HEK293 (cell line): Measurements from ENCODE around the gene PTPRN2.

Experiments
- CTCF ChIA-PET: fragments of 350-600 bp; formaldehyde crosslinking; extraction: SDS; loops from one replicate; lab custom pipeline; 2021; ENCODE audit warnings: antibody characterized with exemption; lab: Yijun Ruan, JAX
- POLR2A ChIA-PET: fragments of 300-600 bp; formaldehyde crosslinking; extraction: SDS; loops from one replicate; lab custom pipeline; 2020; ENCODE audit warnings: antibody characterized with exemption, inconsistent platforms; lab: Yijun Ruan, JAX
- H3K27ac ChIP-seq: fragments of 200-500 bp; sonication (Bioruptor generic); 2 replicates; pipeline ENCODE4 v1.5.1; 2014; ENCODE audit warnings: low read depth, low read length, control low read depth, inconsistent platforms; ENCODE audit errors: extremely low read depth
- H3K36me3 ChIP-seq, 2 experiments: fragments of 200-500 bp in 1 of 2; sonication (Bioruptor generic) in 1 of 2; 1 replicate in 1 of 2; 2 replicates in 1 of 2; pipeline ENCODE4 v1.5.1; 2014 to 2017; ENCODE audit warnings: inconsistent platforms in 2 of 2, low read length in 2 of 2; ENCODE audit not compliant: control insufficient read depth in 2 of 2, insufficient read depth in 1 of 2
- H3K4me1 ChIP-seq: fragments of 200-500 bp; sonication (Bioruptor generic); 2 replicates; pipeline ENCODE4 v1.5.1; 2014; ENCODE audit warnings: mild to moderate bottlenecking, low read length, inconsistent platforms; ENCODE audit not compliant: control insufficient read depth, insufficient read depth
- H3K4me3 ChIP-seq: 2 replicates; pipeline ENCODE4 v1.5.1; 2011; ENCODE audit warnings: low read depth, mild to moderate bottlenecking, control low read depth, low read length, moderate library complexity
- H3K9me3 ChIP-seq: fragments of 200-500 bp; sonication (Bioruptor generic); 2 replicates; pipeline ENCODE4 v1.5.1; 2014; ENCODE audit warnings: low read depth, low read length, inconsistent platforms; ENCODE audit not compliant: control insufficient read depth, insufficient read depth
- KLF10 ChIP-seq: fragments of 450-650 bp; IDR thresholded peaks from 2 replicates; pipeline ENCODE4 v1.5.1; 2018; ENCODE audit warnings: missing biosample characterization, mild to moderate bottlenecking, missing genetic modification characterization
- SP2 ChIP-seq: fragments of 450-650 bp; formaldehyde crosslinking; IDR thresholded peaks from 2 replicates; pipeline ENCODE4 v1.5.1; 2016; ENCODE audit warnings: missing biosample characterization, missing genetic modification characterization
- ZBTB49 ChIP-seq: fragments of 450-650 bp; formaldehyde crosslinking; IDR thresholded peaks from 2 replicates; pipeline ENCODE4 v1.5.1; 2016; ENCODE audit warnings: missing biosample characterization, missing genetic modification characterization, low read depth
- ZNF114 ChIP-seq: fragments of 450-650 bp; formaldehyde crosslinking; IDR thresholded peaks from 2 replicates; pipeline ENCODE4 v1.5.0; 2017; ENCODE audit warnings: missing biosample characterization, missing genetic modification characterization
- ZNF157 ChIP-seq: fragments of 450-650 bp; formaldehyde crosslinking; IDR thresholded peaks from 2 replicates; pipeline ENCODE4 v1.5.1; 2016; ENCODE audit warnings: missing biosample characterization, missing genetic modification characterization
- ZNF221 ChIP-seq: fragments of 450-650 bp; formaldehyde crosslinking; IDR thresholded peaks from 2 replicates; pipeline ENCODE4 v1.5.1; 2017; ENCODE audit warnings: missing biosample characterization, missing genetic modification characterization, borderline replicate concordance
- ZNF239 ChIP-seq: fragments of 450-650 bp; formaldehyde crosslinking; IDR thresholded peaks from 2 replicates; pipeline ENCODE4 v1.5.1; 2016; ENCODE audit warnings: missing biosample characterization, missing genetic modification characterization
- ZNF24 ChIP-seq: fragments of 450-650 bp; formaldehyde crosslinking; IDR thresholded peaks from 2 replicates; pipeline ENCODE4 v1.5.1; 2016; ENCODE audit warnings: missing biosample characterization, missing genetic modification characterization
- ZNF302 ChIP-seq: fragments of 450-650 bp; formaldehyde crosslinking; IDR thresholded peaks from 2 replicates; pipeline ENCODE4 v1.5.1; 2016; ENCODE audit warnings: missing biosample characterization, missing genetic modification characterization, low read depth
- ZNF311 ChIP-seq: fragments of 450-650 bp; formaldehyde crosslinking; IDR thresholded peaks from 2 replicates; pipeline ENCODE4 v1.5.1; 2017; ENCODE audit warnings: missing biosample characterization, missing genetic modification characterization, borderline replicate concordance
- ZNF354C ChIP-seq: fragments of 450-650 bp; formaldehyde crosslinking; IDR thresholded peaks from 2 replicates; pipeline ENCODE4 v1.5.1; 2016; ENCODE audit warnings: missing biosample characterization, missing genetic modification characterization, low read depth, borderline replicate concordance
- ZNF366 ChIP-seq: fragments of 450-650 bp; formaldehyde crosslinking; conservative IDR thresholded peaks from 2 replicates; pipeline ENCODE4 v1.5.1; 2016; ENCODE audit warnings: missing biosample characterization, missing genetic modification characterization
- ZNF510 ChIP-seq: fragments of 450-650 bp; formaldehyde crosslinking; IDR thresholded peaks from 2 replicates; pipeline ENCODE4 v1.5.1; 2018; ENCODE audit warnings: mild to moderate bottlenecking, missing genetic modification characterization, missing biosample characterization; ENCODE audit not compliant: insufficient replicate concordance
- ZNF544 ChIP-seq: fragments of 450-650 bp; formaldehyde crosslinking; IDR thresholded peaks from 2 replicates; pipeline ENCODE4 v1.5.0; 2017; ENCODE audit warnings: missing biosample characterization, missing genetic modification characterization
- ZNF660 ChIP-seq: fragments of 450-650 bp; IDR thresholded peaks from 2 replicates; pipeline ENCODE4 v1.5.1; 2018; ENCODE audit warnings: missing biosample characterization, mild to moderate bottlenecking, missing genetic modification characterization
- ZNF670 ChIP-seq: fragments of 450-650 bp; formaldehyde crosslinking; IDR thresholded peaks from 2 replicates; pipeline ENCODE4 v1.5.1; 2016; ENCODE audit warnings: missing biosample characterization, missing genetic modification characterization, low read depth
- ZNF776 ChIP-seq: fragments of 450-650 bp; formaldehyde crosslinking; IDR thresholded peaks from 2 replicates; pipeline ENCODE4 v1.5.0; 2017; ENCODE audit warnings: missing biosample characterization, missing genetic modification characterization, borderline replicate concordance
- ZNF785 ChIP-seq: fragments of 450-650 bp; formaldehyde crosslinking; IDR thresholded peaks from 2 replicates; pipeline ENCODE4 v1.5.1; 2016; ENCODE audit warnings: missing biosample characterization, missing genetic modification characterization
- ZNF791 ChIP-seq: fragments of 450-650 bp; formaldehyde crosslinking; IDR thresholded peaks from 2 replicates; pipeline ENCODE4 v1.5.1; 2016; ENCODE audit warnings: missing biosample characterization, missing genetic modification characterization
- ZNF830 ChIP-seq: fragments of 450-650 bp; IDR thresholded peaks from 2 replicates; pipeline ENCODE4 v1.5.0; 2018; ENCODE audit warnings: missing biosample characterization, missing genetic modification characterization, low read depth, mild to moderate bottlenecking, moderate library complexity
- ZNF837 ChIP-seq: fragments of 450-650 bp; formaldehyde crosslinking; IDR thresholded peaks from 2 replicates; pipeline ENCODE4 v1.5.1; 2016; ENCODE audit warnings: missing biosample characterization, missing genetic modification characterization
- TF ChIP-seq, protein P1 (sequence below): fragments of 450-650 bp; formaldehyde crosslinking; IDR thresholded peaks from 2 replicates; pipeline ENCODE4 v1.5.0; 2017; ENCODE audit warnings: missing biosample characterization, missing genetic modification characterization, borderline replicate concordance
- TF ChIP-seq, protein P2 (sequence below): fragments of 450-650 bp; formaldehyde crosslinking; IDR thresholded peaks from 2 replicates; pipeline ENCODE4; 2016; ENCODE audit warnings: missing biosample characterization, missing genetic modification characterization
- TF ChIP-seq, protein P3 (sequence below): fragments of 450-650 bp; formaldehyde crosslinking; IDR thresholded peaks from 2 replicates; pipeline ENCODE4 v1.5.1; 2016; ENCODE audit warnings: missing biosample characterization, missing genetic modification characterization
- TF ChIP-seq, protein P4 (sequence below): fragments of 450-650 bp; formaldehyde crosslinking; IDR thresholded peaks from 2 replicates; pipeline ENCODE4 v1.5.1; 2016; ENCODE audit warnings: missing biosample characterization, missing genetic modification characterization

Gene PTPRN2

GRCh38 chr7:157581740-157582139 is 1005.9 kb downstream of the PTPRN2 start:
- no peaks in the 10 kb centered on the region for H3K36me3 ChIP-seq
- no peak overlapping the region for H3K4me3 ChIP-seq
- ChIA-PET CTCF (no interaction called here), POLR2A (no interaction called here)
- no peaks in the 10 kb centered on the region for H3K4me1 ChIP-seq
- H3K9me3 ChIP-seq: no peaks in the 10 kb centered on the region
- no peak overlapping the region for H3K27ac ChIP-seq
- TF ChIP-seq, protein P1, sequence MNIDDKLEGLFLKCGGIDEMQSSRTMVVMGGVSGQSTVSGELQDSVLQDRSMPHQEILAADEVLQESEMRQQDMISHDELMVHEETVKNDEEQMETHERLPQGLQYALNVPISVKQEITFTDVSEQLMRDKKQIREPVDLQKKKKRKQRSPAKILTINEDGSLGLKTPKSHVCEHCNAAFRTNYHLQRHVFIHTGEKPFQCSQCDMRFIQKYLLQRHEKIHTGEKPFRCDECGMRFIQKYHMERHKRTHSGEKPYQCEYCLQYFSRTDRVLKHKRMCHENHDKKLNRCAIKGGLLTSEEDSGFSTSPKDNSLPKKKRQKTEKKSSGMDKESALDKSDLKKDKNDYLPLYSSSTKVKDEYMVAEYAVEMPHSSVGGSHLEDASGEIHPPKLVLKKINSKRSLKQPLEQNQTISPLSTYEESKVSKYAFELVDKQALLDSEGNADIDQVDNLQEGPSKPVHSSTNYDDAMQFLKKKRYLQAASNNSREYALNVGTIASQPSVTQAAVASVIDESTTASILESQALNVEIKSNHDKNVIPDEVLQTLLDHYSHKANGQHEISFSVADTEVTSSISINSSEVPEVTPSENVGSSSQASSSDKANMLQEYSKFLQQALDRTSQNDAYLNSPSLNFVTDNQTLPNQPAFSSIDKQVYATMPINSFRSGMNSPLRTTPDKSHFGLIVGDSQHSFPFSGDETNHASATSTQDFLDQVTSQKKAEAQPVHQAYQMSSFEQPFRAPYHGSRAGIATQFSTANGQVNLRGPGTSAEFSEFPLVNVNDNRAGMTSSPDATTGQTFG (tag by site-specific recombination): no peak
- TF ChIP-seq ZNF670 (tag by site-specific recombination) (no peak), ZNF302 (tag by site-specific recombination) (no peak), ZNF837 (tag by site-specific recombination) (no peak), ZNF791 (no peak), ZNF776 (tag by site-specific recombination) (no peak), ZNF510 (tag by site-specific recombination) (no peak), ZNF221 (tag by site-specific recombination) (no peak), KLF10 (tag by site-specific recombination) (no peak), ZNF366 (tag by site-specific recombination) (no peak)

GRCh38 chr7:157580324-157580723 is 1007.3 kb downstream of the PTPRN2 start:
- Histone ChIP-seq H3K9me3 (no peaks in the 10 kb centered on the region), H3K36me3 (no peaks in the 10 kb centered on the region), H3K4me3 (no peak overlapping the region), H3K4me1 (no peaks in the 10 kb centered on the region), H3K27ac (no peak overlapping the region)
- POLR2A ChIA-PET: no interaction called here
- CTCF ChIA-PET: no interaction called here
- TF ChIP-seq ZNF311 (no peak), ZNF114 (tag by site-specific recombination) (no peak), ZNF785 (tag by site-specific recombination) (no peak), ZNF830 (tag by site-specific recombination) (no peak), ZNF660 (tag by site-specific recombination) (no peak), ZNF239 (tag by site-specific recombination) (no peak), SP2 (tag by site-specific recombination) (no peak), ZNF157 (tag by site-specific recombination) (no peak), ZNF24 (tag by site-specific recombination) (no peak), ZBTB49 (tag by site-specific recombination) (no peak), ZNF544 (tag by site-specific recombination) (no peak), ZNF354C (tag by site-specific recombination) (no peak), ZNF791 (no peak), ZNF366 (tag by site-specific recombination) (no peak)
- TF ChIP-seq, protein P2, sequence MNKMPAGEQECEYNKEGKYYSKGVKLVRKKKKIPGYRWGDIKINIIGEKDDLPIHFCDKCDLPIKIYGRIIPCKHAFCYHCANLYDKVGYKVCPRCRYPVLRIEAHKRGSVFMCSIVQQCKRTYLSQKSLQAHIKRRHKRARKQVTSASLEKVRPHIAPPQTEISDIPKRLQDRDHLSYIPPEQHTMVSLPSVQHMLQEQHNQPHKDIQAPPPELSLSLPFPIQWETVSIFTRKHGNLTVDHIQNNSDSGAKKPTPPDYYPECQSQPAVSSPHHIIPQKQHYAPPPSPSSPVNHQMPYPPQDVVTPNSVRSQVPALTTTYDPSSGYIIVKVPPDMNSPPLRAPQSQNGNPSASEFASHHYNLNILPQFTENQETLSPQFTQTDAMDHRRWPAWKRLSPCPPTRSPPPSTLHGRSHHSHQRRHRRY (tag by site-specific recombination): no peak
- TF ChIP-seq, protein P3, sequence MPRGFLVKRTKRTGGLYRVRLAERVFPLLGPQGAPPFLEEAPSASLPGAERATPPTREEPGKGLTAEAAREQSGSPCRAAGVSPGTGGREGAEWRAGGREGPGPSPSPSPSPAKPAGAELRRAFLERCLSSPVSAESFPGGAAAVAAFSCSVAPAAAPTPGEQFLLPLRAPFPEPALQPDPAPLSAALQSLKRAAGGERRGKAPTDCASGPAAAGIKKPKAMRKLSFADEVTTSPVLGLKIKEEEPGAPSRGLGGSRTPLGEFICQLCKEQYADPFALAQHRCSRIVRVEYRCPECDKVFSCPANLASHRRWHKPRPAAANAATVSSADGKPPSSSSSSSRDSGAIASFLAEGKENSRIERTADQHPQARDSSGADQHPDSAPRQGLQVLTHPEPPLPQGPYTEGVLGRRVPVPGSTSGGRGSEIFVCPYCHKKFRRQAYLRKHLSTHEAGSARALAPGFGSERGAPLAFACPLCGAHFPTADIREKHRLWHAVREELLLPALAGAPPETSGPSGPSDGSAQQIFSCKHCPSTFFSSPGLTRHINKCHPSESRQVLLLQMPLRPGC: no peak
- TF ChIP-seq, protein P4, sequence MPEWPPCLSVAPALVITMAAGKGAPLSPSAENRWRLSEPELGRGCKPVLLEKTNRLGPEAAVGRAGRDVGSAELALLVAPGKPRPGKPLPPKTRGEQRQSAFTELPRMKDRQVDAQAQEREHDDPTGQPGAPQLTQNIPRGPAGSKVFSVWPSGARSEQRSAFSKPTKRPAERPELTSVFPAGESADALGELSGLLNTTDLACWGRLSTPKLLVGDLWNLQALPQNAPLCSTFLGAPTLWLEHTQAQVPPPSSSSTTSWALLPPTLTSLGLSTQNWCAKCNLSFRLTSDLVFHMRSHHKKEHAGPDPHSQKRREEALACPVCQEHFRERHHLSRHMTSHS: no peak
